Astrocyte (in vitro differentiated cells and primary cell): Measurements from ENCODE around the gene VAV2.

Source experiments
- CTCF ChIP-seq: IDR thresholded peaks from 2 replicates; pipeline ENCODE4 v1.5.1; 2011; ENCODE audit warnings: low read depth, mild to moderate bottlenecking, inconsistent platforms, low read length, moderate library complexity; ENCODE audit not compliant: insufficient read depth
- EZH2 ChIP-seq: IDR thresholded peaks from 2 replicates; pipeline ENCODE4 v1.6.1; 2012; ENCODE audit warnings: mild to moderate bottlenecking, low read length, inconsistent platforms; ENCODE audit not compliant: insufficient read depth

- TF ChIP-seq CTCF (no peak), EZH2 (no peak)
These were observed 142.9 kb downstream of the VAV2 start for GRCh38 chr9:133849110-133849670.
